BE2C (cell line): Measurements from ENCODE around the gene SRC.

Experiments
- DNase-seq: peaks from one replicate; pipeline ENCODE4 v3.0.0-alpha.2; 2020
- H3K27me3 ChIP-seq: fragments of 250-450 bp; sonication (Bioruptor Pico); 2 replicates; pipeline ENCODE4 v1.5.1; 2020; ENCODE audit warnings: mild to moderate bottlenecking
- H3K36me3 ChIP-seq: fragments of 250-450 bp; sonication (Bioruptor Pico); 2 replicates; pipeline ENCODE4 v1.5.1; 2020; ENCODE audit warnings: mild to moderate bottlenecking
- H3K4me1 ChIP-seq: fragments of 250-450 bp; sonication (Bioruptor Pico); 2 replicates; pipeline ENCODE4 v1.5.1; 2020
- H3K4me3 ChIP-seq: 2 replicates; pipeline ENCODE4 v1.5.1; 2011; ENCODE audit warnings: low read depth, low read length
- H3K9me3 ChIP-seq: fragments of 250-450 bp; sonication (Bioruptor Pico); 2 replicates; pipeline ENCODE4 v1.5.1; 2020
- TF ChIP-seq, protein P1 (sequence below): IDR thresholded peaks from 2 replicates; pipeline ENCODE4 v1.5.1; 2012; ENCODE audit warnings: mild to moderate bottlenecking, low read depth, low read length

SRC gene

DNA sequence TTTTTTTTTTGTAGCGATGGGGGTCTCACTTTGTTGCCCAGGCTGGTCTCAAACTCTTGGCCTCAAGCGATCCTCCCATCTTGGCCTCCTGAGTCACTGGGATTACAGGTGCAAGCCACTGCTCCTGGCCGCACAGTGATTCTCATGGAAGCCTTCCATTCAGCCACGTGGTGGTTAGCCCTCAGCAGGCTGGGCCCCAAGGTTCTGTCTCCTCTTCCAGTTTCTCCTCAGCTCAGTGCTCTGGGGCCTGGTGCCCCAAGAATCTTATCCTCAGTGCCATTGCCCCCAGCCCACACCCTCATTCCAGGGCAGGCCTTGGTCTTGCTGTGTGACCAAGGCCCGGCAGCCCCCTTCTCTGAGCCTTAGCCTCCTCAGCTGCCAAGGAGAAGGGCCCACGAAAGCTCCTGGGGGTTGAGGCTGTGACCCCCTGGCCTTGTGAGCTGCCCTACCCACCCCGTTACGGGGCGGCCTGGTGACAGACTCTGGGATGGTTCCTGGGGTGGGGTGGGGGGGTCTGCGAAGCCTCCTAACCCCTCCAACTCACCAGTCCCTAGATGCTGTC lies 16.4 kb downstream of the SRC start:
- TF ChIP-seq, protein P1, sequence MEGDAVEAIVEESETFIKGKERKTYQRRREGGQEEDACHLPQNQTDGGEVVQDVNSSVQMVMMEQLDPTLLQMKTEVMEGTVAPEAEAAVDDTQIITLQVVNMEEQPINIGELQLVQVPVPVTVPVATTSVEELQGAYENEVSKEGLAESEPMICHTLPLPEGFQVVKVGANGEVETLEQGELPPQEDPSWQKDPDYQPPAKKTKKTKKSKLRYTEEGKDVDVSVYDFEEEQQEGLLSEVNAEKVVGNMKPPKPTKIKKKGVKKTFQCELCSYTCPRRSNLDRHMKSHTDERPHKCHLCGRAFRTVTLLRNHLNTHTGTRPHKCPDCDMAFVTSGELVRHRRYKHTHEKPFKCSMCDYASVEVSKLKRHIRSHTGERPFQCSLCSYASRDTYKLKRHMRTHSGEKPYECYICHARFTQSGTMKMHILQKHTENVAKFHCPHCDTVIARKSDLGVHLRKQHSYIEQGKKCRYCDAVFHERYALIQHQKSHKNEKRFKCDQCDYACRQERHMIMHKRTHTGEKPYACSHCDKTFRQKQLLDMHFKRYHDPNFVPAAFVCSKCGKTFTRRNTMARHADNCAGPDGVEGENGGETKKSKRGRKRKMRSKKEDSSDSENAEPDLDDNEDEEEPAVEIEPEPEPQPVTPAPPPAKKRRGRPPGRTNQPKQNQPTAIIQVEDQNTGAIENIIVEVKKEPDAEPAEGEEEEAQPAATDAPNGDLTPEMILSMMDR: no peak
- peaks cover 4% of the 10 kb centered on the region for H3K36me3 ChIP-seq
- no peaks in the 10 kb centered on the region for H3K4me1 ChIP-seq
- no peak overlapping the region for H3K4me3 ChIP-seq
- H3K27me3 ChIP-seq: no peaks in the 10 kb centered on the region
- peak; percentile 6 for DNase-seq
- no peaks in the 10 kb centered on the region for H3K9me3 ChIP-seq

DNA sequence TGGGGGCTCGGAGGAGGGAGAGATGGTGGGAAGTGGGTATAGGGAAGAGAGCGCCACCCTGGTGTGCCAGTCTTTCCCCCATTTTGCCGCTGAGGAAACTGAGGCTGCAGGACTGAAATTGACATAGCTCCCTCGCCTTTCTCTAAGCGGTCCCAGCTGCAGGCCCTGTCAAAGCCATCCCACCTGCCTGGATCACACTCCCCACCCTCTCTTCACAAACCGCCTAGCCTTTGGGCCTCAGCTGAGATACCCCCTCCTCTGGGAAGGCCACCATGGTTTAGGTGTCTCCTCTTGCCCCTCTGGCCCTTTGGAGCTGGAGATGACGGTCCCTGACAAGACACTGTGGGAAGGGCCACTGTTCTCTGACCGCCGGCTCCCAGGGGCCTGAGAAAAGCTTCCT lies 16.9 kb downstream of the SRC start:
- Histone ChIP-seq H3K4me1 (no peaks in the 10 kb centered on the region), H3K36me3 (peaks cover 4% of the 10 kb centered on the region), H3K9me3 (no peaks in the 10 kb centered on the region), H3K27me3 (no peaks in the 10 kb centered on the region), H3K4me3 (no peak overlapping the region)
- TF ChIP-seq, protein P1: no peak
- peak; percentile 1 for DNase-seq

DNA sequence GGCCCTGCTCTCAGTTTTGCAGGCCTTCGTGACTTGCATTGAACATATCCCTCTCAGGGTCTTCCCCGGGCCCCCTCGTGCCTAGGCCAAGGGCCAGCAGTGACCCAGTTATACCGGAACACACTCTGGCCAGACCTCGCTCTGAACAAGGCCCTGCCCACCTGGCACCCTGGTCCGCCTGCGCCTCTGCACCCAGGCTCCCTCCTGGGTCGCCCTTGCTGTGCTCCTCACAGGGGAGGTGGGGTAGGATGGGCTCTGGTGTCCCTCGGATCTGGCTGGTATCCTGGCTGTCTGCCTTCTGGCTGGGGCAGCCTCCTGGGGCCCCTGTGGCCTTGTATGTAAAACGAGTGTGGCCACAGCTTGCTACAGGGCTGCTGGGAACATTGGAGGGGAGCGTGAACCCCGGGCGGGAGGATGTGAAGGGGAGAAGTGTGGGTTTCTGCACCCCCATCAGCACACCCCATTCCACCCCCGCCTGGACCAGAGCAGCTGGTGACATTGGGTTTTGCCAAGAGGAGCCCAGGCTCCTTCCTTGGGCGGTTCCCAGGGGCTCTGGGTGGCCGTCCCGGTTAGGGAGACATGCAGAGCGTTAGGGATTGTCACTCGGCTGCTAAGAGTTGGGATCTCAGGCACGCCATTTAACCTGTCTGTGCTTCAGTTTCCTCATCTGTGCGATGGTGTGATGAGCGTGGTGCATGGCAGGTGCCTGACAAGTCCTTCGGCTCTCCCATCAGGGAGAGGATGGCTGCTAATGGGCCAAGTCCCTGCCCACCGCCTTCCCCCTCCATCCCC lies 17.5 kb downstream of the SRC start:
- Histone ChIP-seq H3K4me1 (no peaks in the 10 kb centered on the region), H3K4me3 (no peak overlapping the region), H3K27me3 (no peaks in the 10 kb centered on the region), H3K36me3 (peaks cover 4% of the 10 kb centered on the region), H3K9me3 (no peaks in the 10 kb centered on the region)
- TF ChIP-seq, protein P1: no peak
- peak; percentile 9 for DNase-seq

DNA sequence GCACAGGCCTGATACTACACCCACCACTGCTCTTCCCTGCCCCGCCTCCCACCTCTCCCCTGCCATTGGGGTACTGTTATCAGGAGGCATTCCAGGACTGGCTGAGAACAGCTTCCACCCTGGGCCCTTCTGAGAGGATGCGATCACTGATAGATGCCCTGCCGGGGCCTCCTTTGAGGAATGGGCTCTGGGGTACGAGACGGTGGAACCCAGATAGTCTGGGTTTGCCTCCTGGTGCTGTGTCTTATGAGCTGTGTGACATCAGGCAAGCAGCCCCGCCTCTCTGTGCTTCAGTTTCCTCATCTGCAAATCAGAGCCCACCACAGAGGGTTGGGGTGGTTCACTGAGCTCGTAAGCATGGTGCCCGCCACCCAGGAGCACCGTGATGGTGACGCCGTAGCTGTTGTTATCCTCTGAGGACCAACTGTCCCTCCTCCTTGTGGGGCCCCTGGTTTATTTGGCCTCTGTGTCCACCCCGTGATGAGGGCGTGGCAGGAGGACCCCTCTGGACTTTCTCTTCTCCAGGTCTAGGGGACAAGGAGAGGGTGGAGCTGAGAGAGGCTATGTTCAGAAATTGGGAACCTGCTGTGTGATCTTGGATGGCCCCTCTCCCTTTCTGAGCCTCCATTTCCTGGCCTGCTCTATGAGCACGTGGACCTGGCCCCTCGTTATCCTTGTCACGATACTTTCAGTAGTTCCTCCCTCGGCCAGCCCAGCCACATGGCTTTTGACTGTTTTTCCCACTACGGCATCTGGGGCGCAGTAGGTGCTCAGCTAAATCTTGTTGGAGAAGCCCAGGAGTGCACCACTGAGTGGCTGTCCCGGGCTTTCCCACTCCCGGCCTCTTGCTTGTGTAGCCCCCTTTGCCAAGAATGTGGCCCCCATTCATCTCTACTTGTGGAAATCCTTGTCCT lies 18.3 kb downstream of the SRC start:
- peaks cover 4% of the 10 kb centered on the region for H3K36me3 ChIP-seq
- no peaks in the 10 kb centered on the region for H3K4me1 ChIP-seq
- peak; percentile 2 for DNase-seq

DNA sequence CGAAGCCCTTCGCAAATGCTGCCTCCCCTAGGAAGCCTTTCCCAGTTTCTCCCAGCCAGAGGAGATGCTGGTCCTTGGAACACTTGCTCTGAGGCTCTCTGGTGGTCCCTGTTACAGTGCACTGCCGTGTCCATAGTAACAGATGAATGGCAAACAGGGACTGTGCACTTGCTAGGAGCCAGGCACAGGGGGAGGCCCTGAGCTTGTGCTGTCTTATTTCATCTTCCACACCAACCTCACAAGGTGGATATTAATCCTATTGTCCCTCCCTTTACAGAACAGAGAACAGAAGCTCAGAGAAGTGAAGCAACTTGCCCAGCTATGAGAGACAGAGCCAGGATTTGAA lies 19.0 kb downstream of the SRC start:
- Histone ChIP-seq H3K36me3 (peaks cover 4% of the 10 kb centered on the region), H3K4me1 (no peaks in the 10 kb centered on the region), H3K27me3 (no peaks in the 10 kb centered on the region), H3K9me3 (no peaks in the 10 kb centered on the region), H3K4me3 (no peak overlapping the region)
- DNase-seq: peak; percentile 5
- TF ChIP-seq, protein P1: no peak

More for the DNA sequence above, 18.3 kb downstream of the SRC start:
- no peak overlapping the region for H3K4me3 ChIP-seq
- no peaks in the 10 kb centered on the region for H3K9me3 ChIP-seq
- TF ChIP-seq, protein P1: no peak
- no peaks in the 10 kb centered on the region for H3K27me3 ChIP-seq
